Mesenchymal stem cell (in vitro differentiated cells and primary cell): Measurements from ENCODE around the gene COL25A1.

Experiments
- DNase-seq: peaks from one replicate; pipeline ENCODE4 v3.0.0-alpha.2; 2013
- H2AFZ ChIP-seq: one replicate; pipeline ENCODE4 v1.6.1; 2013; ENCODE audit warnings: low read depth, mild to moderate bottlenecking, control low read depth, inconsistent platforms, low read length, moderate library complexity
- H2AK5ac ChIP-seq: 2 replicates; pipeline ENCODE4 v1.6.1; 2013; ENCODE audit warnings: low read length, moderate library complexity, mild to moderate bottlenecking, inconsistent platforms; ENCODE audit not compliant: severe bottlenecking
- H2BK120ac ChIP-seq: one replicate; pipeline ENCODE4 v1.6.1; 2013; ENCODE audit warnings: low read depth, mild to moderate bottlenecking, inconsistent platforms, low read length, moderate library complexity
- H2BK12ac ChIP-seq, 2 experiments: one replicate each; pipeline ENCODE4 v1.6.1; 2013; ENCODE audit warnings: inconsistent platforms in 2 of 2, low read length in 2 of 2, mild to moderate bottlenecking in 2 of 2, moderate library complexity in 2 of 2, control low read depth in 1 of 2
- H2BK15ac ChIP-seq: one replicate; pipeline ENCODE4 v1.6.1; 2013; ENCODE audit warnings: mild to moderate bottlenecking, low read depth, inconsistent platforms; ENCODE audit not compliant: poor library complexity, severe bottlenecking
- H2BK5ac ChIP-seq: 2 replicates; pipeline ENCODE4 v1.6.1; 2013; ENCODE audit warnings: low read depth, mild to moderate bottlenecking, low read length, control low read depth, inconsistent platforms; ENCODE audit not compliant: poor library complexity, severe bottlenecking
- H3K14ac ChIP-seq, 2 experiments: one replicate each; pipeline ENCODE4 v1.6.1; 2013; ENCODE audit warnings: inconsistent platforms in 2 of 2, low read length in 2 of 2, control low read depth in 1 of 2, mild to moderate bottlenecking in 1 of 2, moderate library complexity in 1 of 2
- H3K18ac ChIP-seq, 2 experiments: one replicate each; pipeline ENCODE4 v1.6.1; 2013; ENCODE audit warnings: inconsistent platforms in 2 of 2, low read length in 2 of 2, control low read depth in 1 of 2, low read depth in 1 of 2, mild to moderate bottlenecking in 1 of 2
- H3K23ac ChIP-seq, 2 experiments: one replicate each; pipeline ENCODE4 v1.6.1; 2013; ENCODE audit warnings: inconsistent platforms in 2 of 2, low read length in 2 of 2, mild to moderate bottlenecking in 2 of 2, moderate library complexity in 2 of 2, control low read depth in 1 of 2
- H3K27ac ChIP-seq: 2 replicates; pipeline ENCODE4 v1.5.1; 2013; ENCODE audit warnings: mild to moderate bottlenecking, moderate library complexity, low read length, control low read depth, inconsistent platforms; ENCODE audit not compliant: poor library complexity, severe bottlenecking
- H3K27me3 ChIP-seq, 2 experiments: 2 replicates each; pipeline versions ENCODE4 v1.6.1 to v1.7.0; 2013; ENCODE audit warnings: low read length in 2 of 2, mild to moderate bottlenecking in 2 of 2, moderate library complexity in 2 of 2, control low read depth in 1 of 2, inconsistent platforms in 1 of 2; ENCODE audit not compliant: control insufficient read depth in 1 of 2, insufficient read depth in 1 of 2
- H3K36me3 ChIP-seq, 2 experiments: 2 replicates each; pipeline versions ENCODE4 v1.6.1 to v1.7.0; 2013; ENCODE audit warnings: low read length in 2 of 2, control low read depth in 1 of 2, inconsistent platforms in 1 of 2, low read depth in 1 of 2, mild to moderate bottlenecking in 1 of 2; ENCODE audit not compliant: insufficient read depth in 2 of 2, control insufficient read depth in 1 of 2
- H3K4ac ChIP-seq, 2 experiments: one replicate each; pipeline ENCODE4 v1.6.1; 2013; ENCODE audit warnings: inconsistent platforms in 2 of 2, low read length in 2 of 2, mild to moderate bottlenecking in 2 of 2, moderate library complexity in 2 of 2, control low read depth in 1 of 2, low read depth in 1 of 2
- H3K4me1 ChIP-seq: 2 replicates; pipeline ENCODE4 v1.6.1; 2013; ENCODE audit warnings: low read depth, low read length, control low read depth; ENCODE audit not compliant: control insufficient read depth, insufficient read depth
- H3K4me2 ChIP-seq: 2 replicates; pipeline ENCODE4 v1.6.1; 2013; ENCODE audit warnings: low read length, mild to moderate bottlenecking, inconsistent platforms; ENCODE audit not compliant: poor library complexity, severe bottlenecking
- H3K4me3 ChIP-seq, 2 experiments: 2 replicates each; pipeline versions ENCODE4 v1.5.1 to v1.7.0; 2013; ENCODE audit warnings: low read length in 2 of 2, mild to moderate bottlenecking in 2 of 2, control low read depth in 1 of 2, low read depth in 1 of 2; ENCODE audit not compliant: insufficient read depth in 1 of 2
- H3K79me1 ChIP-seq: replicated peaks from 2 replicates; pipeline ENCODE4 v1.6.1; 2013; ENCODE audit warnings: mild to moderate bottlenecking, control low read depth, low read length, inconsistent platforms; ENCODE audit not compliant: poor library complexity, severe bottlenecking
- H3K9ac ChIP-seq: 2 replicates; pipeline ENCODE4 v1.7.0; 2013; ENCODE audit warnings: mild to moderate bottlenecking, low read length, moderate library complexity
- H3K9me3 ChIP-seq: 2 replicates; pipeline ENCODE4 v1.7.0; 2013; ENCODE audit warnings: mild to moderate bottlenecking, low read length; ENCODE audit not compliant: control insufficient read depth
- H4K8ac ChIP-seq: one replicate; pipeline ENCODE4 v1.6.1; 2013; ENCODE audit warnings: inconsistent platforms, mild to moderate bottlenecking, low read length, moderate library complexity
- H4K91ac ChIP-seq: one replicate; pipeline ENCODE4 v1.6.1; 2013; ENCODE audit warnings: mild to moderate bottlenecking, low read length, inconsistent platforms
- WGBS: methylation state at CpG from one replicate; pipeline ENCODE4 v1.1.7; 2013; ENCODE audit warnings: mixed read lengths; 5-methylcytosine and 5-hydroxymethylcytosine counted together

COL25A1 gene

DNA sequence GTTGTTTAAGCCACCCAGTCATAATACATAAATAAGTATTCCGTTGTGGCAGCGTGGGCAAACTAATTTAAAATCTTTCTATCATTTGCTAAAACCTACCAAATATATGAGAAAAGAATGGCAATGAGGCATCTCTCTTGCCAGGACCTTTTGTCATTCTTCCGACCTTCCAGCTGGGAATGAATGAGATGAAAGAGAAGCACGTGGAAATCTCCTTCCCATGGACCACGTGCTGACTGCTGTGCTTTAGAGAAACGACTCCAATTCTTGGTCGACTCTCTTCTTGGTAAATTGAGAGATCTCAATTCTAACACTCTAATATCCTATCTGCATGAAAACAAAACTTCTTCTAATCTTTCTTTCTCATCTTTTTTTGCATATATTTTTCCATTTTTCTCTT, 116.5 kb downstream of the COL25A1 start:
- H3K23ac ChIP-seq: no peak overlapping the region
- WGBS: 53% methylated on average over 7 of the region's 7 CpGs

GRCh38 chr4:109185548-109185947, 116.9 kb downstream of the COL25A1 start:
- Histone ChIP-seq H2AFZ (no peak overlapping the region), H3K27me3 (no peaks in the 10 kb centered on the region), H3K4me1 (no peaks in the 10 kb centered on the region), H3K79me1 (no peaks in the 10 kb centered on the region), H3K36me3 (no peaks in the 10 kb centered on the region), H2BK120ac (no peak overlapping the region), H2BK12ac (peak overlapping the region in 1 of 2 experiments; percentile 23), H3K14ac (no peak overlapping the region), H3K23ac (no peak overlapping the region), H3K18ac (no peak overlapping the region), H3K4ac (no peak overlapping the region), H2BK5ac (no peak overlapping the region), H3K4me2 (no peak overlapping the region), H3K9ac (no peak overlapping the region), H4K91ac (no peak overlapping the region), H2BK15ac (no peak overlapping the region), H3K4me3 (no peak overlapping the region), H3K27ac (no peak overlapping the region), H2AK5ac (no peak overlapping the region), H3K9me3 (no peaks in the 10 kb centered on the region), H4K8ac (no peak overlapping the region)
- WGBS: 67% methylated on average over 1 of the region's 2 CpGs
- DNase-seq: no peak

More for the DNA sequence above, 116.5 kb downstream of the COL25A1 start:
- no peak overlapping the region for H2AK5ac ChIP-seq
- no peak overlapping the region for H2BK120ac ChIP-seq
- H3K27me3 ChIP-seq: no peaks in the 10 kb centered on the region
- no peak for DNase-seq
- H3K18ac ChIP-seq: no peak overlapping the region
- no peak overlapping the region for H4K91ac ChIP-seq
- no peak overlapping the region for H3K4me3 ChIP-seq
- no peaks in the 10 kb centered on the region for H3K9me3 ChIP-seq
- no peaks in the 10 kb centered on the region for H3K36me3 ChIP-seq
- no peak overlapping the region for H3K4ac ChIP-seq
- no peaks in the 10 kb centered on the region for H3K4me1 ChIP-seq
- H2BK5ac ChIP-seq: no peak overlapping the region
- H3K79me1 ChIP-seq: no peaks in the 10 kb centered on the region
- no peak overlapping the region for H3K4me2 ChIP-seq
- H3K27ac ChIP-seq: no peak overlapping the region
- no peak overlapping the region for H4K8ac ChIP-seq
- H2BK15ac ChIP-seq: no peak overlapping the region
- H3K9ac ChIP-seq: no peak overlapping the region
- H2AFZ ChIP-seq: no peak overlapping the region
- H3K14ac ChIP-seq: no peak overlapping the region
- peak overlapping the region in 1 of 2 experiments; percentile 29 for H2BK12ac ChIP-seq

- Histone ChIP-seq H2AK5ac (peak overlapping the region; percentile 54), H2BK15ac (no peak overlapping the region), H2BK12ac (peak overlapping the region in 1 of 2 experiments; percentile 90)
Observed at GRCh38 chr4:109184491-109184961, 117.9 kb downstream of the COL25A1 start.

DNA sequence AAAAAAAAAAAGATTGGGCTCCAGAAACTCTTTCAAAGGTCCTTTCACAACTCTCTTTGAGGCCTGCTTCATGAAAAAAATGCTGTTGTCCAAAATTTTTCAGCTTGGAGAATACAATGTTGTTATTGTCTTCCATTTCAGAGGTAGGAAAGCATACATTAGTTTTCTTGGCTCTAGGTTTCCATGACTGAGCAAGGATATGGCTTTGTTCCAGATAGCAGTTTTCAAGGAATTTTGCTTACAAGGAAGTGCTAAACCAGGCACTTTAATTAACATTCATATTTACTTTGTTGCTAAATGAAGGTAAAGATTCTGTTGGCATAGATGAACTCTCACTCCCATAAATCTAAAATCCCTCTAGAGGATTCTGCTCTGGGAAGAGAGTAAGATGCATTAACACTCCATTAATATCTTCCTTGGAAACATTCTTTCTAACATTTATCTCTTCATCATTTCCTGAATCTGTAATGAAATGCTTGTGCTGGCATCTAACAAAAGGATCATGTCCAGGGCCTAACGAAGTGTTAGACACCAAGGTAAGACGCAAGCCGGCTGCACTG, 118.4 kb downstream of the COL25A1 start:
- Histone ChIP-seq H3K36me3 (no peaks in the 10 kb centered on the region), H3K9me3 (no peaks in the 10 kb centered on the region), H3K79me1 (no peaks in the 10 kb centered on the region), H3K14ac (no peak overlapping the region), H2BK15ac (no peak overlapping the region), H2AK5ac (peak overlapping the region; percentile 54), H2BK5ac (no peak overlapping the region), H2BK120ac (peak overlapping the region; percentile 73), H3K4me1 (no peaks in the 10 kb centered on the region), H3K27me3 (no peaks in the 10 kb centered on the region), H3K23ac (no peak overlapping the region), H4K8ac (peak overlapping the region; percentile 87), H3K9ac (no peak overlapping the region), H2BK12ac (peak overlapping the region in 1 of 2 experiments; percentile 90), H2AFZ (no peak overlapping the region), H3K4me2 (no peak overlapping the region), H4K91ac (no peak overlapping the region), H3K27ac (no peak overlapping the region), H3K18ac (peak overlapping the region; percentile 49 to 75), H3K4ac (peak overlapping the region in 1 of 2 experiments; percentile 37), H3K4me3 (no peak overlapping the region)
- DNase-seq: no peak
- WGBS: 67% methylated on average over 3 of the region's 3 CpGs

More at GRCh38 chr4:109184491-109184961, 117.9 kb downstream of the COL25A1 start:
- H3K18ac ChIP-seq: peak overlapping the region; percentile 66 to 75
- DNase-seq: peak; percentile 59
- no peaks in the 10 kb centered on the region for H3K4me1 ChIP-seq
- no peak overlapping the region for H3K23ac ChIP-seq
- H2BK5ac ChIP-seq: no peak overlapping the region
- no peak overlapping the region for H2AFZ ChIP-seq
- peak overlapping the region; percentile 73 for H2BK120ac ChIP-seq
- H3K27me3 ChIP-seq: no peaks in the 10 kb centered on the region
- H3K79me1 ChIP-seq: no peaks in the 10 kb centered on the region
- peak overlapping the region; percentile 22 for H3K9ac ChIP-seq
- peak overlapping the region; percentile 87 for H4K8ac ChIP-seq
- no peak overlapping the region for H3K4me3 ChIP-seq
- no peak overlapping the region for H3K4me2 ChIP-seq
- H4K91ac ChIP-seq: no peak overlapping the region
- H3K27ac ChIP-seq: no peak overlapping the region
- H3K14ac ChIP-seq: no peak overlapping the region
- H3K9me3 ChIP-seq: no peaks in the 10 kb centered on the region
- WGBS: 51% methylated on average over 3 of the region's 3 CpGs
- H3K36me3 ChIP-seq: no peaks in the 10 kb centered on the region
- H3K4ac ChIP-seq: peak overlapping the region in 1 of 2 experiments; percentile 37
